ENCODE data around the gene ICOSLG.
"Not testable (repeated sequence)": the region's sequence is repeated elsewhere in the genome, so short reads cannot be mapped to it uniquely, and the experiment has no call there.

ICOSLG gene

DNA sequence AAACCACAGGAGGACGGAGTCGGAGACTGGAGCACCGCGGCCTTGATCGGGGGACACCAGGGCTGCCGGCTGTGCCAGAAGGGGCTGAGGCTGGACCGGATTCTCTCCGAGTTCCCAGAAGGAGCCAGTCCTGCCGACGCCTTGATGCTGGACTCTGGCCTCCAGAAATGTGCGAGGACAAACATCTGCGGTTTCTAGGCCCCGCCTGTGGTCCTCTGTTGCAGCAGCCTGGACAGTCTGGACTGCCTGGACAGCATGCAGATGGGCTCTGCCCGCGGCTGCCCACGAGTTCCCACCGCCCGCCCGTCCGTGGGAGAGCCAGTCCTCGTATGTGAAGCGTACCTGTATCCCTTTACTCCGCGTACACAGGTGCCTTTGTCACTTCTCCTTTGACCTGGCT lies 34.6 kb downstream of the ICOSLG start:
- not testable (repeated sequence) for H3K79me2 ChIP-seq; H3K4me1 ChIP-seq; H3K4me3 ChIP-seq (ENCODE audit: low read depth, low read length); H3K4me2 ChIP-seq (ENCODE audit: low read length); H3K9me3 ChIP-seq (ENCODE audit: control insufficient read depth, low read length); H3K36me3 ChIP-seq (ENCODE audit: control insufficient read depth, insufficient read depth, low read length); H3K27ac ChIP-seq; H2AFZ ChIP-seq; H3K27me3 ChIP-seq (ENCODE audit: control insufficient read depth, insufficient read depth, low read length); H3K9ac ChIP-seq

DNA sequence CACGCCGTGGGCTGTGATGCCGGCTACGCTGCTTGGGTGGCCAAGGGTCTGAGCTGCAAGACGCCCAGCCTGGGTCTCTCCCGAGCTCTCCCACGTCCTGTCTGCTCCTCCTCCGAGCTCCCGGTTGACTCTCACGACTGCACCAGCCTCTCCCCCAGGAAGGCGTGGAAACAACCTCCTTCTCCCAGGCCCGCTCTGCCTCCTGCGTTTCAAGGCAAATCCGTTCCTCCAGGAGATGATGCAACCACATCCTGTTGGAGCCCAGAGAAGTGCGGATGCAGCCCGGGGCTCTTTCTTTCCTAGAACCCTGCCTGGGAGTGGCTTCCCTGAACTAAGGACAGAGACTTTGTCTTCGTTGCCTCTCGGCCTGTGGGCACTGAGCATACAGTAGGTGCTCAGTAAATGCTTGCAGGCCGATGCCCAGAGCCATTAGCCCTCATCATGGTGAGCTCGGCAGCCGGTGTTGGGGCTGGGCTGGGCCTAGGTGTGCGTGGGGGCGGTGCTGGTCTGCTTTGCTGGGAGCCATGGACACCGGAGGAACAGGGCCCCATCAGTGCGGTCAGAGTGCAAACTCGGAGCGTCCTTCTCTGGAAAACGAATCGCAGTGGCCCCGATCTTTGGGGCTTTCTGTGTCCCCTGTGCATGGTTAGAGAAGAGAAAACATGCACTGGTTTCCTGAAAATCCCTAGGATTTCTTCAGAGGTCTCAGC lies 38.0 kb downstream of the ICOSLG start:
- H3K79me2 ChIP-seq; H3K4me1 ChIP-seq; H3K27me3 ChIP-seq (ENCODE audit: control insufficient read depth, insufficient read depth, low read length); H3K27ac ChIP-seq; H3K9me3 ChIP-seq (ENCODE audit: control insufficient read depth, low read length); H3K9ac ChIP-seq; H3K36me3 ChIP-seq (ENCODE audit: control insufficient read depth, insufficient read depth, low read length); H2AFZ ChIP-seq; H3K4me3 ChIP-seq (ENCODE audit: low read depth, low read length); H3K4me2 ChIP-seq (ENCODE audit: low read length): not testable (repeated sequence)

DNA sequence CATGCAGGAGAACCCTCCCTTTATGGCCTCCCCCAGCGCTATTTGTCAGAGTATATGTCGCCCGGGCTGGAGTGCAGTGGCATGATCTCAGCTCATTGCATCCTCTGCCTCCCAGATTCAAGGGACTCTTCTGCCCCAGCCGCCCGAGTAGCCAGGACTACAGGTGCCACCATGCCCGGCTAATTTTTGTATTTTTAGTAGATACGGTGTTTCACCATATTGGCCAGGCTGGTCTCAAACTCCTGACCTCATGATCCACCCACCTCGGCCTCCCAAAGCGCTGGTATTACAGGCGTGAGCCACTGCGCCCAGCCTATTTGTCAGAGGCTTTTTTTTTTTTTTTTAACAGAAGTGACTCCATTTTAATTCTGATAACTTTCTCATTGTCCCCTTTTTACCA lies 40.7 kb downstream of the ICOSLG start:
- H3K9me3 ChIP-seq (ENCODE audit: control insufficient read depth, low read length); H3K36me3 ChIP-seq (ENCODE audit: control insufficient read depth, insufficient read depth, low read length); H3K27me3 ChIP-seq (ENCODE audit: control insufficient read depth, insufficient read depth, low read length); H3K79me2 ChIP-seq; H2AFZ ChIP-seq; H3K4me3 ChIP-seq (ENCODE audit: low read depth, low read length); H3K27ac ChIP-seq; H3K9ac ChIP-seq; H3K4me1 ChIP-seq; H3K4me2 ChIP-seq (ENCODE audit: low read length): not testable (repeated sequence)

DNA sequence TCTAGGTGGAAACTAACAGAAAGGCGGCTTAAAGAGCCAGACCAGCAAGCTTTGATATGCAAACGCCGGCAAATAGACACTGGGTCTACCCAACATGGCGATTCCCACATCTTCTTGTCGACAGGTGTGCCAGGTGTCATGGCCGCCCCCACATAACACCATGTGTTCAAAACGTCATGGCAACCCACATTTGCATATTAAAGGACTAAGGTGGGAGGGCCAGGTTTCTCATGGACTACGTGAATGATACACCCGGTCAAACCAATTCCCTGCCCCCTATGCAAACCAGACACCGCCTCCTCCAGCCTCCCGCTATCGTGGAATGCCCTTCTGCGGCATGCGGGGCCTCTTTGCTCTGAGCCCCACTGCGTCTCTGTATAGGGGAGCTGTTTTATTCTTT lies 41.3 kb downstream of the ICOSLG start:
- Histone ChIP-seq H2AFZ (no peak overlapping the region), H3K4me1 (no peaks in the 10 kb centered on the region), H3K9ac (no peak overlapping the region), H3K79me2 (no peaks in the 10 kb centered on the region), H3K4me2 (ENCODE audit: low read length) (no peak overlapping the region), H3K4me3 (ENCODE audit: low read depth, low read length) (no peak overlapping the region), H3K27ac (no peak overlapping the region), H3K9me3 (ENCODE audit: control insufficient read depth, low read length) (no peaks in the 10 kb centered on the region), H3K36me3 (ENCODE audit: control insufficient read depth, insufficient read depth, low read length) (no peaks in the 10 kb centered on the region), H3K27me3 (ENCODE audit: control insufficient read depth, insufficient read depth, low read length) (no peaks in the 10 kb centered on the region)
- TF ChIP-seq, protein P1, sequence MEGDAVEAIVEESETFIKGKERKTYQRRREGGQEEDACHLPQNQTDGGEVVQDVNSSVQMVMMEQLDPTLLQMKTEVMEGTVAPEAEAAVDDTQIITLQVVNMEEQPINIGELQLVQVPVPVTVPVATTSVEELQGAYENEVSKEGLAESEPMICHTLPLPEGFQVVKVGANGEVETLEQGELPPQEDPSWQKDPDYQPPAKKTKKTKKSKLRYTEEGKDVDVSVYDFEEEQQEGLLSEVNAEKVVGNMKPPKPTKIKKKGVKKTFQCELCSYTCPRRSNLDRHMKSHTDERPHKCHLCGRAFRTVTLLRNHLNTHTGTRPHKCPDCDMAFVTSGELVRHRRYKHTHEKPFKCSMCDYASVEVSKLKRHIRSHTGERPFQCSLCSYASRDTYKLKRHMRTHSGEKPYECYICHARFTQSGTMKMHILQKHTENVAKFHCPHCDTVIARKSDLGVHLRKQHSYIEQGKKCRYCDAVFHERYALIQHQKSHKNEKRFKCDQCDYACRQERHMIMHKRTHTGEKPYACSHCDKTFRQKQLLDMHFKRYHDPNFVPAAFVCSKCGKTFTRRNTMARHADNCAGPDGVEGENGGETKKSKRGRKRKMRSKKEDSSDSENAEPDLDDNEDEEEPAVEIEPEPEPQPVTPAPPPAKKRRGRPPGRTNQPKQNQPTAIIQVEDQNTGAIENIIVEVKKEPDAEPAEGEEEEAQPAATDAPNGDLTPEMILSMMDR (IDR thresholded peaks at IDR 0.05): no peak

DNA sequence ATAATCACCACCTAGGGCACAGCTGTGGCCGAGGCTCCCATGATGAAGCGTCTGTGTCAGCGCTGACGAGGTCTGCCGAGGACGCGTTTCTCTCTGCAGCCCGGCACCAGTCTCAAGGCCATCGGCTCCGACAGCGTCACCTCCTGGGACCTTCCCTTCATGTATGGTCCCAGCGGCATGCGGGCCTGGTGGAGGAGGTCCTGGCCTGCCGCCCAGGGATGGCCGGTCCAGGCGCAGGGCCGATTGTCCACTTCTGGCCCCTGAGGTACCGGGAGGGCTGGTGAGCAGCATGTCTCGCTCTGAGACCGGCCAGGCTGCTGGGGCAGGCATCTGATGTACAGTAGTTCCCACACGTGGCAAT lies 43.6 kb downstream of the ICOSLG start:
- not testable (repeated sequence) for H3K4me2 ChIP-seq (ENCODE audit: low read length)

DNA sequence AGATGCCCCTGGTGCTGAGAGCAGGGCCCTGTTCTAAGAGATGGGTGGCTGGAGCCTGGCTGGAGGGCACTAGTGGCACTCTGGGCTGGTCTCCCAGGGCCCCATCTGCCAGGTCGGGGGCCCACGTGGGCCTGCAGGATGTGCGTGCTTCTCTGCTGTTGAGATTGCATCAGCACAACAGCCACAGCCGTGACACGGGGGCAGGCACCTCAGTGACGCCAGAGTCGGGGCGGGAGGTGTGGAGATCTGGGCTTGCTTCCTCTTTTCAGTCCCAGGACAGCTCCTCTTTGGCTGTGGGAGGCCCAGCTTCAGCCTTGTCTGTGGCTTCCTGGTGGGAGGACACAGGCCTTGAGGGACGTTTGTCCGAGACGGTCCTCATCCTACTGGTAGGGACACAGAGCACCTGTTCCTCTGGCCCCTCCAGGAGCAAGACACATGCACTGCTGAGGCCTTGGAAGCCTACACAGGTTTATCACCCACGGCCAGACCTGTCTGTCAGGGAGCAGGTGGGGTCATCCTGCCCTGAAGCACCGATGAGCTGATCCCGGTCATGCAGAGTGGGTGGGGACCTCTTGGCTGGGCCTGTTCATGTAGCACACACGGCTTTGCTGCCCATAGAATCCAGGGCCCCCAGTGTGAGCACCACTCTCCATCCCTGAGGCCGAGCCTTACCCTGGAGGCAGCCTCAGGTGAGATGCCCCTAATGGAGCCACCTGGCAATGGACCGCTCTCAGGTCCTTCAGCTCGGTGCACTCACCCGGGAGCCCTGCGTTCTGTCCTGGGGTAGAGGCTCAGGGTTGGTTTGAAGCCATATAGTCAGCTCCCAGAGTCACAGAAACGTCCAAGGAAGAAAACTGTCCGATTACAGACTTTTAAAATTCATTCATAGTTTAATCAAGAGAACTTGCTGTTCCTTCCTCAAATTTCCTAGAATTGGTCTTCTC lies 44.3 kb downstream of the ICOSLG start:
- H3K4me1 ChIP-seq; H2AFZ ChIP-seq; H3K27ac ChIP-seq; H3K9me3 ChIP-seq (ENCODE audit: control insufficient read depth, low read length); H3K36me3 ChIP-seq (ENCODE audit: control insufficient read depth, insufficient read depth, low read length); H3K79me2 ChIP-seq; H3K9ac ChIP-seq; H3K4me3 ChIP-seq (ENCODE audit: low read depth, low read length); H3K27me3 ChIP-seq (ENCODE audit: control insufficient read depth, insufficient read depth, low read length); H3K4me2 ChIP-seq (ENCODE audit: low read length): not testable (repeated sequence)

More for the DNA sequence above, 43.6 kb downstream of the ICOSLG start:
- H2AFZ ChIP-seq; H3K36me3 ChIP-seq (ENCODE audit: control insufficient read depth, insufficient read depth, low read length); H3K27me3 ChIP-seq (ENCODE audit: control insufficient read depth, insufficient read depth, low read length); H3K27ac ChIP-seq; H3K4me1 ChIP-seq; H3K79me2 ChIP-seq; H3K4me3 ChIP-seq (ENCODE audit: low read depth, low read length); H3K9ac ChIP-seq; H3K9me3 ChIP-seq (ENCODE audit: control insufficient read depth, low read length): not testable (repeated sequence)

DNA sequence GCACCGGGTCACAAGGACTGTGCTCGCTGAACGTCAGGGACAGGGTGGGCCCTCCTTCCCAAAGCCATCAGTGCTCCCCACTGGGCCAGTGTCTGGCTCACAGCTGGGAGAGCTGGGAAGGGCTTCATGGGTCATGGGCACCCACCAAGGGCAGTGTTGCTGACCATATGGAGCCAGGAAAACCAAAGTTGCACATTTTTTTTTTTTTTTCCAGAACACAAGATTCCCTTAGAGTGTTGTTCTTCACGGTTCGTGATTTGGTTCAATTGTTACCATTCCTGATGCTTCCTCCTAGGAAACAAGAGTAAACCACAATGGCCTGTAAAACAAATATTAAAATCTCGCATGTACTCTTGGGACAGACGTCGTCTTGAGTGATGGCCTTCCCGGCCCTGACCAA lies 45.9 kb downstream of the ICOSLG start:
- H3K27ac ChIP-seq, H3K9ac ChIP-seq, H2AFZ ChIP-seq: not testable (repeated sequence)

DNA sequence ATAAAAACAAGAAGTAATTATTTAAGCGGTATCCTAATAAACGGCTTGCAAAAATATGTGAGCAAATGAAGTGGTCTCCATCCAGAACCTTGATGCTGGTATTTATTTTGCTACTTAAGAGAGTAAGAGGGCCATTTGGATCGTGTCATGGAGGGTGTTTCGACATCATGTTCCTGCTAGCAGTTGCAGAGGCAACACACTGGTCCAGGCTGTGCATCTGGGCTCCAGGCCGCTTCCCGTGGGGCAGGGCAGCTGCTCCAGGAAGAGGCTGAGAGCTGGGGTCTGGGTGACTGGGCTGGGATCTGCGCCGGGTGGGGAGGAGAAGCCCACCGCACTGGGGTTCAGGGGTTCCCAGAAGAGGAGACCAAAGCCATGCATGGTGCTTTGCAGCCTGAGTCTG lies 46.3 kb downstream of the ICOSLG start:
- H3K4me3 ChIP-seq (ENCODE audit: low read depth, low read length); H3K4me2 ChIP-seq (ENCODE audit: low read length); H3K27ac ChIP-seq; H3K27me3 ChIP-seq (ENCODE audit: control insufficient read depth, insufficient read depth, low read length); H3K9me3 ChIP-seq (ENCODE audit: control insufficient read depth, low read length); H3K79me2 ChIP-seq; H3K9ac ChIP-seq; H3K4me1 ChIP-seq; H2AFZ ChIP-seq; H3K36me3 ChIP-seq (ENCODE audit: control insufficient read depth, insufficient read depth, low read length): not testable (repeated sequence)

More for the DNA sequence above, 45.9 kb downstream of the ICOSLG start:
- not testable (repeated sequence) for H3K4me1 ChIP-seq; H3K4me3 ChIP-seq (ENCODE audit: low read depth, low read length); H3K36me3 ChIP-seq (ENCODE audit: control insufficient read depth, insufficient read depth, low read length); H3K4me2 ChIP-seq (ENCODE audit: low read length); H3K79me2 ChIP-seq; H3K9me3 ChIP-seq (ENCODE audit: control insufficient read depth, low read length); H3K27me3 ChIP-seq (ENCODE audit: control insufficient read depth, insufficient read depth, low read length)

DNA sequence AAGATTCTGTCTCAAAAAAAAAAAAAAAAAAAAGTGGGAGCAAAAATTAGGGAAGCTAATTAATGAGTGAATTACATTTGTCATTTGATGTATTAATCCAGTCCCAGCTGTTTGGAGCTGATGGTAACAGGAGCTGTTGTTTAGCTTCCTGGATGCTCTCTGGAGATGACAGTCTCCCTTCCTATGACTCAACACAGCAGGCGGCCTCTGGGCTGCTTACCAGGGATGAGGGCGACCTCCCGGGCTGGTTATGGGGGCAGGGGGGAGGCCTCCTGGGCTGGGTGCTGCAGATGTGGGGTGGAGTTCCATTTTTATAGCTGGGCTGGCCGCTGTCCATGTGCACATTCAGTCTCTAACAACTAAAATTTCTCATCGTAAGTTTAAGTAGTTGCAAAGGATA lies 47.6 kb downstream of the ICOSLG start:
- H3K27me3 ChIP-seq (ENCODE audit: control insufficient read depth, insufficient read depth, low read length); H3K9me3 ChIP-seq (ENCODE audit: control insufficient read depth, low read length): not testable (repeated sequence)

More for the DNA sequence above, 47.6 kb downstream of the ICOSLG start:
- H3K4me2 ChIP-seq (ENCODE audit: low read length); H3K36me3 ChIP-seq (ENCODE audit: control insufficient read depth, insufficient read depth, low read length); H2AFZ ChIP-seq; H3K79me2 ChIP-seq; H3K4me1 ChIP-seq; H3K27ac ChIP-seq; H3K9ac ChIP-seq; H3K4me3 ChIP-seq (ENCODE audit: low read depth, low read length): not testable (repeated sequence)

Data from parathyroid adenoma (tissue), 2 donors.